ENCODE results near the gene CPNE7.

Gene CPNE7

DNA sequence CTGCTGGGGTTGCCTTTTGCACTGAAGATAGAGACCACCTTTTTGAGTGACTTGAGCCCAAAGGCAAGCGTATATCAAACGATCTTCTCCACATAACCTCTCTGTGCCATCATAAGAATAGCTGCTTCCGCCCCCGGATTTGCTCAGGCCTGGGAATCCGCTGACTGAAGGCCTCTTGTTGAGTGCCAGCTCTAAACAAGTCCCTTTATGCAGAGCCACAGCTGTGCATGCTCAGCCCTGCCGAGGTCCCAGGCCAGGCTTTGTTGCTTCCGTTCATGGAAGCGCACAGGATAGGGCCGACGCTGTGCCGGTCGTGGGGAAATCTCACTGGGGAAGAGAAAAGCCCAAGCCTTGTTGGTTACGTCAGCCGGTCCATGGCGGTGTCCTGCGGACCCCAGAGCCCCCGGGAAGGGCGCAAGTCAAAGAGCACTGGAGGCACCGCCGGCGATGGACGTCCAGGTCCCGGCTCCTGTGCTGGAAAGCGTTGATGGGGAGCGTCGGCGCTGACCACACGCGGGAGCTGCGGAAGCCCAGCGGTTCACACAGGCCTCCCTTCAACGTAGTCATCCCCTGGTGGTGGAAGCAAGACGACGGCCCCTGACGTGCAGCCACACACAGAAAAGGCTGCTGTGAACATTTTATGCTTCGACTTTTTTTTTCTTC lies 38.5 kb upstream of the CPNE7 start:
- CTCF ChIA-PET = interaction anchor here (1.4 to 1.5 kb wide), 2 partner anchors 15 to 26 kb away, joined by 3 read pairs; no protein-coding TSS in a partner anchor

DNA sequence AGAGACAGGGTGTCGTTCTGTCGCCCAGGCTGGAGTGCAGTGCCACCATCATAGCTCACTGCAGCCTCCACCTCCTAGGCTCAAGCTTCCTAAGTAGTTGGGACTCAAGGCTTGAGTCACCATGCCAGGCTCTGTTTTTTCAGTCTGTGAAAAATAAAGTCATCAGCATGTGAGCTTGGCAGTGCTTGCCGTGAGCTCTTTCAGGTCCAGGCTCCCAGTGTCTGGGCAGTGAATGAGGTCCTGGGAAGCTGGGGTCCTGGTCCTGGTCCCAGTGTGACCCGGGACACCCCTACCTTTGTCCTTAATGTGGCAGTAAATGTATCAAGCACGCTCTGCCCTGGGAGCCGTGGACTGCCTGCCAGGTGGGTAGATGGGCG lies 38.0 kb upstream of the CPNE7 start:
- H3K27me3 ChIP-seq (replicated peaks in 2 of 5; ENCODE audit: control insufficient read depth in 4 of 5, insufficient read depth in 5 of 5, low read length in 4 of 5) = no peaks in the 10 kb centered on the region
- peaks cover 0 to 65% (median 48%) of the 10 kb centered on the region in 4 experiments for H3K36me3 ChIP-seq (ENCODE audit: control insufficient read depth in 4 of 4, insufficient read depth in 4 of 4, low read length in 3 of 4)
- 98% methylated on average over 7 of the region's 7 CpGs for WGBS (ENCODE audit: insufficient coverage)
- DNase-seq = no peak
- CTCF ChIA-PET = interaction anchor here (1.4 to 1.5 kb wide), 2 partner anchors 14 to 26 kb away, joined by 3 read pairs; no protein-coding TSS in a partner anchor
- no peaks in the 10 kb centered on the region for H3K9me3 ChIP-seq (ENCODE audit: control extremely low read depth in 1 of 5, control insufficient read depth in 4 of 5, insufficient read depth in 2 of 5, low read depth in 1 of 5, low read length in 4 of 5)
- POLR2A ChIA-PET = no interaction called here
- peaks cover 4 to 25% (median 24%) of the 10 kb centered on the region in 4 experiments for H3K4me1 ChIP-seq (ENCODE audit: control extremely low read depth in 1 of 4, control insufficient read depth in 4 of 4, insufficient read depth in 4 of 4, low read length in 3 of 4)
- H3K4me3 ChIP-seq (ENCODE audit: control insufficient read depth in 1 of 7, extremely low read depth in 1 of 7, insufficient read depth in 4 of 7, low read depth in 2 of 7, low read length in 6 of 7) = no peak overlapping the region
- H3K27ac ChIP-seq (ENCODE audit: insufficient read depth in 1 of 2, low read depth in 1 of 2, low read length in 2 of 2, poor library complexity in 1 of 2, severe bottlenecking in 2 of 2) = no peak overlapping the region

More for the DNA sequence above, 38.5 kb upstream of the CPNE7 start:
- 97% methylated on average over 35 of the region's 36 CpGs for WGBS (ENCODE audit: insufficient coverage)
- no peak for DNase-seq
- POLR2A ChIA-PET = no interaction called here
- Histone ChIP-seq H3K27me3 (replicated peaks in 2 of 5; ENCODE audit: control insufficient read depth in 4 of 5, insufficient read depth in 5 of 5, low read length in 4 of 5) (no peaks in the 10 kb centered on the region), H3K4me3 (ENCODE audit: control insufficient read depth in 1 of 7, extremely low read depth in 1 of 7, insufficient read depth in 4 of 7, low read depth in 2 of 7, low read length in 6 of 7) (no peak overlapping the region), H3K36me3 (ENCODE audit: control insufficient read depth in 4 of 4, insufficient read depth in 4 of 4, low read length in 3 of 4) (peaks cover 0 to 67% (median 46%) of the 10 kb centered on the region in 4 experiments), H3K9me3 (ENCODE audit: control extremely low read depth in 1 of 5, control insufficient read depth in 4 of 5, insufficient read depth in 2 of 5, low read depth in 1 of 5, low read length in 4 of 5) (no peaks in the 10 kb centered on the region), H3K4me1 (ENCODE audit: control extremely low read depth in 1 of 4, control insufficient read depth in 4 of 4, insufficient read depth in 4 of 4, low read length in 3 of 4) (peaks cover 4 to 25% (median 24%) of the 10 kb centered on the region in 4 experiments), H3K27ac (ENCODE audit: insufficient read depth in 1 of 2, low read depth in 1 of 2, low read length in 2 of 2, poor library complexity in 1 of 2, severe bottlenecking in 2 of 2) (no peak overlapping the region)

DNA sequence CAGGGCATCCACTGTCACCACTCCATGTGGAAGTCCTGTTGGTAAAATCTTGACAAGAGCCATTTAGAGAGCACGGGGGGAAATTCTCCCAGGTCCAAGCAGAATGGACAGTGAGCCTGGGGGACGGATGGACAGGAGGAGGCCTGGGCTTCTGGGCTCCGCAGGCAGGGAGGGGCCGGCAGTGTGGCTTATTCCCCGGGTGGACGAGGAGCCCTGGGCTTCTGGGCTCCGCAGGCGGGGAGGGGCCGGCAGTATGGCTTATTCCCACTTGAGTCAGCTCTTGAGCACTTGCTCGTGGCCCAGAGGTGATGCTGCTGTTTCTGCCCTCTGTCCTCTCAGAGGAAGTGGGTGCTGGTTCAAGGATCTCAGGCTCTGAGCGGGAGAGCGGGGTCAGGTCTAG lies 37.3 kb upstream of the CPNE7 start:
- no peaks in the 10 kb centered on the region for H3K9me3 ChIP-seq (ENCODE audit: control extremely low read depth in 1 of 5, control insufficient read depth in 4 of 5, insufficient read depth in 2 of 5, low read depth in 1 of 5, low read length in 4 of 5)
- no peak overlapping the region for H3K27ac ChIP-seq (ENCODE audit: insufficient read depth in 1 of 2, low read depth in 1 of 2, low read length in 2 of 2, poor library complexity in 1 of 2, severe bottlenecking in 2 of 2)
- peaks cover 0 to 64% (median 46%) of the 10 kb centered on the region in 4 experiments for H3K36me3 ChIP-seq (ENCODE audit: control insufficient read depth in 4 of 4, insufficient read depth in 4 of 4, low read length in 3 of 4)
- H3K4me1 ChIP-seq (ENCODE audit: control extremely low read depth in 1 of 4, control insufficient read depth in 4 of 4, insufficient read depth in 4 of 4, low read length in 3 of 4) = peaks cover 4 to 25% (median 24%) of the 10 kb centered on the region in 4 experiments
- no peak for DNase-seq
- H3K27me3 ChIP-seq (replicated peaks in 2 of 5; ENCODE audit: control insufficient read depth in 4 of 5, insufficient read depth in 5 of 5, low read length in 4 of 5) = no peaks in the 10 kb centered on the region
- CTCF ChIA-PET = interaction anchor here (1.4 kb wide), 1 partner anchor 19 kb away, joined by 3 read pairs; no protein-coding TSS in a partner anchor
- POLR2A ChIA-PET = no interaction called here
- 99% methylated on average over 12 of the region's 12 CpGs for WGBS (ENCODE audit: insufficient coverage)
- H3K4me3 ChIP-seq (ENCODE audit: control insufficient read depth in 1 of 7, extremely low read depth in 1 of 7, insufficient read depth in 4 of 7, low read depth in 2 of 7, low read length in 6 of 7) = no peak overlapping the region

DNA sequence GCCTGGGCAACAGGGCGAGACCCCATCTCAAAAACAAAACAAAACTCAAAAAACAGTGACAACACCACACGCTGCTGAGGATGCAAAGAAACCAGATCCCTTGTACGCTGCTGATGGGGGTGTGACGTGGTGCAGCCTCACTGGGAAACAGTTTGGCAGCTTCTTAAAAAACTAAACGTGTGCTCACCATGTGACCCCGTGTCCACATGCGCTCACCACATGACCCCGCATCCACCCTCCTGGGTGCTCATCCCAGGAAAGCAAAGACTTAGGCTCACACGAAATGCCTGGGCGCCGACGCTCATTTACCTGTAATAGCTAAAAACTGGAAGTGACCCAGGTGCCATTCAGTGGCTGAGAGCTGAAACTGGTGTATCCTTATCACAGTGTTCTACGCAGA lies 35.0 kb upstream of the CPNE7 start:
- CTCF ChIA-PET = interaction anchor here (1.2 to 2.8 kb wide), 2 partner anchors 17 to 19 kb away, joined by 5 to 12 read pairs; no protein-coding TSS in a partner anchor
- WGBS (ENCODE audit: insufficient coverage) = 92% methylated on average over 13 of the region's 13 CpGs
- Histone ChIP-seq H3K4me1 (ENCODE audit: control extremely low read depth in 1 of 4, control insufficient read depth in 4 of 4, insufficient read depth in 4 of 4, low read length in 3 of 4) (peaks cover 0 to 2% (median 1%) of the 10 kb centered on the region in 4 experiments), H3K4me3 (ENCODE audit: control insufficient read depth in 1 of 7, extremely low read depth in 1 of 7, insufficient read depth in 4 of 7, low read depth in 2 of 7, low read length in 6 of 7) (no peak overlapping the region), H3K27ac (ENCODE audit: insufficient read depth in 1 of 2, low read depth in 1 of 2, low read length in 2 of 2, poor library complexity in 1 of 2, severe bottlenecking in 2 of 2) (no peak overlapping the region), H3K27me3 (replicated peaks in 2 of 5; ENCODE audit: control insufficient read depth in 4 of 5, insufficient read depth in 5 of 5, low read length in 4 of 5) (no peaks in the 10 kb centered on the region), H3K9me3 (ENCODE audit: control extremely low read depth in 1 of 5, control insufficient read depth in 4 of 5, insufficient read depth in 2 of 5, low read depth in 1 of 5, low read length in 4 of 5) (no peaks in the 10 kb centered on the region), H3K36me3 (ENCODE audit: control insufficient read depth in 4 of 4, insufficient read depth in 4 of 4, low read length in 3 of 4) (peaks cover 8 to 68% (median 55%) of the 10 kb centered on the region in 4 experiments)
- no peak for DNase-seq
- POLR2A ChIA-PET = no interaction called here

DNA sequence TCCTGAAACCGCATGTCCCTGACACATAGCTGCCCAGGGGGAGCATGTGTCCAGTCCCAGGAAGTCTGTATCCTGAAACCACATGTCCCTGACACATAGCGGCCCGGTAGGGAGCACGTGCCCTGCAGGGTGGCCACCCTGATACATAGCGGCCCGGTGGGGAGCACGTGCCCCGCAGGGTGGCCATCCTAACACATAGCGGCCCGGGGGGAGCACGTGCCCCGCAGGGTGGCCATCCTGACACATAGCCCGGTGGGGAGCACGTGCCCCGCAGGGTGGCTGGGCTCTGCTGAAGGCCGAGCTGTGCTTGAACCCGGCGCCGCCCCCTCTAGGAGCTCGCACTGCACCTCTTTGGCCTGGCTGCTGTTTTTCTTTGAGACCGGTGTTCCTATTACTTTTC lies 33.8 kb upstream of the CPNE7 start:
- CTCF ChIA-PET = interaction anchor here (2.8 kb wide), 1 partner anchor 16 kb away, joined by 12 read pairs; no protein-coding TSS in a partner anchor
- no peak overlapping the region for H3K4me3 ChIP-seq (ENCODE audit: control insufficient read depth in 1 of 7, extremely low read depth in 1 of 7, insufficient read depth in 4 of 7, low read depth in 2 of 7, low read length in 6 of 7)
- no peaks in the 10 kb centered on the region for H3K4me1 ChIP-seq (ENCODE audit: control extremely low read depth in 1 of 4, control insufficient read depth in 4 of 4, insufficient read depth in 4 of 4, low read length in 3 of 4)
- POLR2A ChIA-PET = no interaction called here
- H3K27me3 ChIP-seq (replicated peaks in 2 of 5; ENCODE audit: control insufficient read depth in 4 of 5, insufficient read depth in 5 of 5, low read length in 4 of 5) = no peaks in the 10 kb centered on the region
- no peak for DNase-seq
- 96% methylated on average over 21 of the region's 21 CpGs for WGBS (ENCODE audit: insufficient coverage)
- H3K27ac ChIP-seq (ENCODE audit: insufficient read depth in 1 of 2, low read depth in 1 of 2, low read length in 2 of 2, poor library complexity in 1 of 2, severe bottlenecking in 2 of 2) = no peak overlapping the region
- peaks cover 8 to 71% (median 55%) of the 10 kb centered on the region in 4 experiments for H3K36me3 ChIP-seq (ENCODE audit: control insufficient read depth in 4 of 4, insufficient read depth in 4 of 4, low read length in 3 of 4)
- H3K9me3 ChIP-seq (ENCODE audit: control extremely low read depth in 1 of 5, control insufficient read depth in 4 of 5, insufficient read depth in 2 of 5, low read depth in 1 of 5, low read length in 4 of 5) = no peaks in the 10 kb centered on the region

DNA sequence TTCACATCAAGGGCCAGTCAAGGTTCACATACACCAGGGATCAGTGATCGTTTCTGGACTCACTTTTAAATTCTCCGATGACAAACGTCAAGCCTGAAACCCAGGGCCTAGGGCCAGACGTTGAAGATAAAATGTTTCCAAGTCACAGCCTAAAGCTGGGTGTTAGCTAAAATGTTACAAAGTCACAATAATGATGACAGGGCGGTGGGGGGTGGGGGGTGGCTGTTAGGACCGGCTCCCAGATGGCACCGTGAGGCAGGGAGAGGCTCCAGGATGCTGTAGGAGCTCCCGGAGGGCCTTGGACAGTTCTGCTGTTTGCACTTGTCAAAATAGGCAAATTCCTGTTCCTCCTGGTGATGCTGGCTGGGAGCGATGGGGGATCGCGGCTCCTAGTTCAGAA lies 31.4 kb upstream of the CPNE7 start:
- ChIA-PET CTCF (no interaction called here), POLR2A (no interaction called here)
- no peaks in the 10 kb centered on the region for H3K9me3 ChIP-seq (ENCODE audit: control extremely low read depth in 1 of 5, control insufficient read depth in 4 of 5, insufficient read depth in 2 of 5, low read depth in 1 of 5, low read length in 4 of 5)
- DNase-seq = no peak
- H3K36me3 ChIP-seq (ENCODE audit: control insufficient read depth in 4 of 4, insufficient read depth in 4 of 4, low read length in 3 of 4) = peaks cover 8 to 70% (median 46%) of the 10 kb centered on the region in 4 experiments
- 98% methylated on average over 10 of the region's 11 CpGs for WGBS (ENCODE audit: insufficient coverage)
- no peak overlapping the region for H3K4me3 ChIP-seq (ENCODE audit: control insufficient read depth in 1 of 7, extremely low read depth in 1 of 7, insufficient read depth in 4 of 7, low read depth in 2 of 7, low read length in 6 of 7)
- no peaks in the 10 kb centered on the region for H3K4me1 ChIP-seq (ENCODE audit: control extremely low read depth in 1 of 4, control insufficient read depth in 4 of 4, insufficient read depth in 4 of 4, low read length in 3 of 4)
- H3K27ac ChIP-seq (ENCODE audit: insufficient read depth in 1 of 2, low read depth in 1 of 2, low read length in 2 of 2, poor library complexity in 1 of 2, severe bottlenecking in 2 of 2) = no peak overlapping the region
- no peaks in the 10 kb centered on the region for H3K27me3 ChIP-seq (replicated peaks in 2 of 5; ENCODE audit: control insufficient read depth in 4 of 5, insufficient read depth in 5 of 5, low read length in 4 of 5)

DNA sequence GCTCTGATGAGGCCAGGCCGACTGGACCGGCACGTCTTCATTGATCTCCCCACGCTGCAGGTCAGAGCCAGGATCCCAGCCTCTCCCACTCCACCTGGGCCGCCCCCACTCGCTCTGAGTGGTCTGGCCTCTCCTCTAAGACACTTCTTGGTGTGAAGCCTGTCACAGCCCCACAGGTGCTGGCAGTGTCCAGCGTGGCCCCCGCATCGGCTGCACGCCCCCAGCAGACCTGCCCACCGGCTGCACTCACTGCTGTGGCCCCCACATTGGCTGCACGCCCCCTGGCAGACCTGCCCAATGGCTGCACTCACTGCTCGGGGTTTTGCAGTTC lies 30.9 kb upstream of the CPNE7 start:
- no peaks in the 10 kb centered on the region for H3K27me3 ChIP-seq (replicated peaks in 2 of 5; ENCODE audit: control insufficient read depth in 4 of 5, insufficient read depth in 5 of 5, low read length in 4 of 5)
- no peak for DNase-seq
- H3K9me3 ChIP-seq (ENCODE audit: control extremely low read depth in 1 of 5, control insufficient read depth in 4 of 5, insufficient read depth in 2 of 5, low read depth in 1 of 5, low read length in 4 of 5) = no peaks in the 10 kb centered on the region
- WGBS (ENCODE audit: insufficient coverage) = 96% methylated on average over 13 of the region's 13 CpGs
- H3K27ac ChIP-seq (ENCODE audit: insufficient read depth in 1 of 2, low read depth in 1 of 2, low read length in 2 of 2, poor library complexity in 1 of 2, severe bottlenecking in 2 of 2) = no peak overlapping the region
- POLR2A ChIA-PET = no interaction called here
- peaks cover 8 to 74% (median 49%) of the 10 kb centered on the region in 4 experiments for H3K36me3 ChIP-seq (ENCODE audit: control insufficient read depth in 4 of 4, insufficient read depth in 4 of 4, low read length in 3 of 4)
- CTCF ChIA-PET = no interaction called here
- no peak overlapping the region for H3K4me3 ChIP-seq (ENCODE audit: control insufficient read depth in 1 of 7, extremely low read depth in 1 of 7, insufficient read depth in 4 of 7, low read depth in 2 of 7, low read length in 6 of 7)
- no peaks in the 10 kb centered on the region for H3K4me1 ChIP-seq (ENCODE audit: control extremely low read depth in 1 of 4, control insufficient read depth in 4 of 4, insufficient read depth in 4 of 4, low read length in 3 of 4)
